Measurements from ENCODE around the gene PGGHG. TPM values are rescaled to one million over a fixed set of nuclear protein-coding genes. Genes with fewer than 3 reads are reported as not detected.

The PGGHG gene
- total and polyA plus RNA-seq, 10 of the 15 experiments (the other 5 are each of a cell fraction or from before 2014, with no cell fraction given) = 0.10 to 8.3 (median 1.8) TPM

DNA sequence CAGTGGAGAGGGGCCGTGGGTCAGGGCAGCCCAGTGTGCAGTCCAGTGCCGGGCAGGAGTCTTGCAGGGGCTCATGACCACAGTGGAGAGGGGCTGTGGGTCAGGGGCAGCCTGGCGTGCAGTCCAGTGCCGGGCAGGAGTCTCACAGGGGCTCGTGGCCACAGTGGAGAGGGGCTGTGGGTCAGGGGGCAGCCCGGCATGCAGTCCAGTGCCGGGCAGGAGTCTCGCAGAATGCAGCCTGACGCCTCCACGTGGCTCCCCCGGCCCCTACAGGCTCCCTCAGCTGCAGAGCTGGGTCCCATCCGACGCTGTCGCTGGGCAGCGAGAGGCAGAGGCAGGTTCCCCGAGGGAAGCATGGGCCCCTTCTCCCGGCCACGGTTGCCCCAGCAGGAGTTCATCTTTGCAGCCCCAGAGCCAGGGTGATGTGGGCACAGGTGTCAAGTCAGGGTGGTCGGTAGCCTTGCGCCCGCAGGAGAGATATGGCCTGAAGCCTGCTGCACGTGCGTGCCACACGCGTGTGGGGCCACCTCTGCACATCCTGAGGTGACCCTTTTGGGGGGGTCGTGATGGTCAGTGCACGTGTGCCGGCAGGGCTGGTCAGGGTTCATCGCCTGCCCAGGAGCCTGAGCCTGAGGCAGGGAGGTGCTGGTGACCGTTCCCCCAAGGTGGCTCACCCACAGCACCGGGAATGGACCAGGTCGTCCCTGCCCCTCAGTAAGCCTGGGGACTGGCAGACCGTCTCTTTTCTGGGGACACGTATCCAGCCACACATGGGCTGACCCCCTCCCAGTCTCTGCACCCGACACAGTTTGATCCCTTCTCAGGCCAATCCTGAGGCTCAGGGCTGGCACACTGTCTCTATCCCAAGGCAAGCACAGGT, 7.5 kb downstream of the PGGHG start:
- no peak for FAIRE-seq

More for the DNA sequence above, 7.5 kb downstream of the PGGHG start:
- POLR2A ChIA-PET = no interaction called here
- Histone ChIP-seq H3K9me3 (replicated peaks; ENCODE audit: control insufficient read depth, insufficient read depth, low read length) (no peaks in the 10 kb centered on the region), H3K9ac (ENCODE audit: control insufficient read depth, insufficient read depth, low read length) (no peak overlapping the region), H3K4me1 (ENCODE audit: control insufficient read depth, insufficient read depth, low read length) (no peaks in the 10 kb centered on the region), H3K4me2 (ENCODE audit: control insufficient read depth, insufficient read depth) (no peak overlapping the region), H3K36me3 (ENCODE audit: control insufficient read depth in 2 of 2, insufficient read depth in 2 of 2, low read length in 1 of 2) (no peaks in the 10 kb centered on the region), H3K27ac (ENCODE audit: control insufficient read depth, insufficient read depth) (no peak overlapping the region), H4K20me1 (ENCODE audit: control insufficient read depth, insufficient read depth) (no peaks in the 10 kb centered on the region), H3K4me3 (no peak overlapping the region), H3K27me3 (replicated peaks in 1 of 2; ENCODE audit: control insufficient read depth in 2 of 2, insufficient read depth in 2 of 2, low read length in 1 of 2) (no peaks in the 10 kb centered on the region; a peak in 1 of 4 replicates), H3K79me2 (ENCODE audit: control insufficient read depth, insufficient read depth, low read length) (no peaks in the 10 kb centered on the region), H2AFZ (ENCODE audit: control insufficient read depth, low read depth, low read length) (no peak overlapping the region)
- RAD21 ChIA-PET (ENCODE audit: unreplicated experiment) = no interaction called here
- intact Hi-C loops (cut with micrococcal nuclease; ENCODE audit: unreplicated experiment) = no loop called here
- SMC1A ChIA-PET (ENCODE audit: uncharacterized antibody, unreplicated experiment) = interaction anchor here (1.5 kb wide), 1 partner anchor 30 kb away, joined by 3 read pairs; no protein-coding TSS in a partner anchor
- ATAC-seq (no peak), DNase-seq (ENCODE audit: low read depth, low spot score) (no peak)
- in situ Hi-C loops (cut with MboI) = no loop called here
- WGBS (ENCODE audit: insufficient coverage, insufficient replicate concordance, low lambda C conversion rate, missing lambda C conversion rate) = 70% methylated on average over 34 of the region's 35 CpGs
- CTCF ChIA-PET = no interaction called here
- BruUV-seq (replicated peaks) = no TSS peak
- TF ChIP-seq SRF (IDR thresholded peaks at IDR 0.05; ENCODE audit: low read depth in 2 of 2, low read length in 2 of 2) (no peak), BHLHE40 (IDR thresholded peaks at IDR 0.05; ENCODE audit: borderline replicate concordance in 1 of 2, low read depth in 2 of 2, low read length in 1 of 2) (peak in 1 of 2 experiments; percentile 26; a peak in 1 of 4 replicates), POLR2A (IDR thresholded peaks at IDR 0.05; ENCODE audit: low read depth, low read length) (peak; percentile 10), PAX8 (IDR thresholded peaks at IDR 0.05) (no peak), PBX3 (IDR thresholded peaks at IDR 0.05; ENCODE audit: insufficient replicate concordance, low read depth, low read length) (no peak)

All from GM12878 (cell line).